HG03354 (cell line): ENCODE results near the gene MTHFD2L.

Experiments
- ATAC-seq: cut with Tn5 transposase; IDR thresholded peaks from one replicate; pipeline ENCODE4 v1.9.1; 2021; ENCODE audit warnings: mild to moderate bottlenecking; ENCODE audit not compliant: unreplicated experiment, poor library complexity, severe bottlenecking

Gene MTHFD2L

GRCh38 chr4:74157561-74158465 is at the start of gene MTHFD2L:
Gene MTHFD2L, plus strand, starts transcription at chr4:74158118. Its CDS starts 21 bp downstream, at chr4:74158139.
- ATAC-seq: peak; percentile 96

GRCh38 chr4:74108457-74109115 is 49.3 kb upstream of the MTHFD2L start:
- no peak for ATAC-seq

GRCh38 chr4:74109116-74109869 is 48.6 kb upstream of the MTHFD2L start:
- ATAC-seq: no peak

- ATAC-seq: no peak
Observed at GRCh38 chr4:74109870-74110605, 47.9 kb upstream of the MTHFD2L start.

- no peak for ATAC-seq
Observed at GRCh38 chr4:74110670-74111069, 47.2 kb upstream of the MTHFD2L start.

- no peak for ATAC-seq
Observed at GRCh38 chr4:74111306-74111975, 46.5 kb upstream of the MTHFD2L start.

GRCh38 chr4:74111990-74112389 is 45.9 kb upstream of the MTHFD2L start:
- ATAC-seq: no peak

- ATAC-seq: no peak
Observed at GRCh38 chr4:74112399-74113105, 45.4 kb upstream of the MTHFD2L start.

GRCh38 chr4:74114234-74114633 is 43.7 kb upstream of the MTHFD2L start:
- no peak for ATAC-seq

- ATAC-seq: no peak
Observed at GRCh38 chr4:74117024-74117534, 40.8 kb upstream of the MTHFD2L start.

- no peak for ATAC-seq
Observed at GRCh38 chr4:74118600-74119338, 39.1 kb upstream of the MTHFD2L start.

GRCh38 chr4:74120086-74120485 is 37.8 kb upstream of the MTHFD2L start:
- ATAC-seq: no peak

GRCh38 chr4:74121643-74122579 is 36.0 kb upstream of the MTHFD2L start:
- no peak for ATAC-seq

GRCh38 chr4:74123065-74123728 is 34.7 kb upstream of the MTHFD2L start:
- ATAC-seq: no peak

- no peak for ATAC-seq
Observed at GRCh38 chr4:74125029-74125428, 32.9 kb upstream of the MTHFD2L start.

GRCh38 chr4:74127745-74128144 is 30.2 kb upstream of the MTHFD2L start:
- no peak for ATAC-seq
